Activated naive CD4-positive, alpha-beta T cell treated with anti-CD3 and anti-CD28 coated beads, Interleukin-2, amount 10 ng/mL, durations not matched to agents 7 days and 5 days (primary cell): ENCODE results near the gene KMT2D.

ENCODE experiments used
- CTCF ChIA-PET: fragments of 350-600 bp; sonication (Branson Sonifier 250); formaldehyde crosslinking; loops from one replicate; lab custom pipeline; 2021; ENCODE audit warnings: antibody characterized with exemption; lab: Charles Lee
- DNase-seq: peaks from one replicate; pipeline ENCODE4 v3.0.0-alpha.2; 2020
- H3K27ac Mint-ChIP-seq: one replicate; pipeline ENCODE4 v1.8.0; 2021; ENCODE audit warnings: mild to moderate bottlenecking, moderate library complexity, mixed read lengths
- H3K27me3 Mint-ChIP-seq: one replicate; pipeline ENCODE4 v1.8.0; 2021; ENCODE audit warnings: mild to moderate bottlenecking, mixed read lengths
- H3K36me3 Mint-ChIP-seq: one replicate; pipeline ENCODE4 v1.8.0; 2021; ENCODE audit warnings: mixed read lengths
- H3K4me1 Mint-ChIP-seq: one replicate; pipeline ENCODE4 v1.8.0; 2021; ENCODE audit warnings: mixed read lengths
- H3K4me3 Mint-ChIP-seq: one replicate; pipeline ENCODE4 v1.8.0; 2021; ENCODE audit warnings: mild to moderate bottlenecking, moderate library complexity, mixed read lengths
- H3K9me3 Mint-ChIP-seq: one replicate; pipeline ENCODE4 v1.8.0; 2021; ENCODE audit warnings: mixed read lengths

The KMT2D gene

GRCh38 chr12:49041881-49042484 lies 18.6 kb downstream of the KMT2D start:
- Mint-ChIP-seq H3K4me1 (peaks cover 6% of the 10 kb centered on the region), H3K4me3 (no peak overlapping the region), H3K27ac (peak overlapping the region; percentile 45), H3K36me3 (peaks cover 74% of the 10 kb centered on the region), H3K27me3 (no peaks in the 10 kb centered on the region), H3K9me3 (no peaks in the 10 kb centered on the region)
- no peak for DNase-seq
- CTCF ChIA-PET, result interaction anchor here (0.7 to 2.7 kb wide), 4 partner anchors 10 to 45 kb away, joined by 3 to 18 read pairs (median 4); no protein-coding TSS in a partner anchor

- no peak overlapping the region for H3K27ac Mint-ChIP-seq
- CTCF ChIA-PET, result interaction anchor here (0.7 to 2.7 kb wide), 5 partner anchors 9 to 44 kb away, joined by 3 to 18 read pairs (median 3); no protein-coding TSS in a partner anchor
- no peak for DNase-seq
- H3K36me3 Mint-ChIP-seq, result peaks cover 73% of the 10 kb centered on the region
- H3K9me3 Mint-ChIP-seq, result no peaks in the 10 kb centered on the region
- H3K27me3 Mint-ChIP-seq, result no peaks in the 10 kb centered on the region
- H3K4me3 Mint-ChIP-seq, result no peak overlapping the region
- peaks cover 6% of the 10 kb centered on the region for H3K4me1 Mint-ChIP-seq
These were observed 19.3 kb downstream of the KMT2D start for GRCh38 chr12:49041036-49041880.

GRCh38 chr12:49040364-49040855 lies 20.2 kb downstream of the KMT2D start:
- Mint-ChIP-seq H3K4me3 (no peak overlapping the region), H3K4me1 (peaks cover 6% of the 10 kb centered on the region), H3K27me3 (no peaks in the 10 kb centered on the region), H3K27ac (no peak overlapping the region), H3K9me3 (no peaks in the 10 kb centered on the region), H3K36me3 (peaks cover 71% of the 10 kb centered on the region)
- CTCF ChIA-PET, result interaction anchor here (0.9 to 1.7 kb wide), 4 partner anchors 8 to 44 kb away, joined by 3 to 5 read pairs (median 3); no protein-coding TSS in a partner anchor
- no peak for DNase-seq

GRCh38 chr12:49039421-49040363 lies 20.9 kb downstream of the KMT2D start:
- H3K27me3 Mint-ChIP-seq, result no peaks in the 10 kb centered on the region
- no peak overlapping the region for H3K27ac Mint-ChIP-seq
- H3K4me1 Mint-ChIP-seq, result peaks cover 6% of the 10 kb centered on the region
- H3K9me3 Mint-ChIP-seq, result no peaks in the 10 kb centered on the region
- peaks cover 66% of the 10 kb centered on the region for H3K36me3 Mint-ChIP-seq
- H3K4me3 Mint-ChIP-seq, result no peak overlapping the region
- CTCF ChIA-PET, result interaction anchor here (0.9 to 1.2 kb wide), 4 partner anchors 10 to 43 kb away, joined by 3 to 4 read pairs (median 3); no protein-coding TSS in a partner anchor
- no peak for DNase-seq

- Mint-ChIP-seq H3K9me3 (no peaks in the 10 kb centered on the region), H3K27ac (no peak overlapping the region), H3K4me3 (no peak overlapping the region), H3K36me3 (peaks cover 62% of the 10 kb centered on the region), H3K27me3 (no peaks in the 10 kb centered on the region), H3K4me1 (no peaks in the 10 kb centered on the region)
- no peak for DNase-seq
- CTCF ChIA-PET, result interaction anchor here (1.0 kb wide), 1 partner anchor 18 kb away, joined by 4 read pairs; no protein-coding TSS in a partner anchor
These were observed 22.2 kb downstream of the KMT2D start for GRCh38 chr12:49038291-49038955.

- no peak overlapping the region for H3K27ac Mint-ChIP-seq
- no peaks in the 10 kb centered on the region for H3K9me3 Mint-ChIP-seq
- no peaks in the 10 kb centered on the region for H3K27me3 Mint-ChIP-seq
- CTCF ChIA-PET, result interaction anchor here (1.0 to 1.3 kb wide), 2 partner anchors 51 to 64 kb away, joined by 3 to 4 read pairs; no protein-coding TSS in a partner anchor
- no peak overlapping the region for H3K4me3 Mint-ChIP-seq
- no peaks in the 10 kb centered on the region for H3K4me1 Mint-ChIP-seq
- no peak for DNase-seq
- peaks cover 60% of the 10 kb centered on the region for H3K36me3 Mint-ChIP-seq
These were observed 22.7 kb downstream of the KMT2D start for GRCh38 chr12:49037947-49038237.

GRCh38 chr12:49037111-49037946 lies 23.3 kb downstream of the KMT2D start:
- DNase-seq, result no peak
- no peaks in the 10 kb centered on the region for H3K4me1 Mint-ChIP-seq
- CTCF ChIA-PET, result interaction anchor here (1.0 to 1.5 kb wide), 4 partner anchors 40 to 64 kb away, joined by 3 to 6 read pairs (median 4); no protein-coding TSS in a partner anchor
- peaks cover 59% of the 10 kb centered on the region for H3K36me3 Mint-ChIP-seq
- no peak overlapping the region for H3K4me3 Mint-ChIP-seq
- H3K9me3 Mint-ChIP-seq, result no peaks in the 10 kb centered on the region
- no peaks in the 10 kb centered on the region for H3K27me3 Mint-ChIP-seq
- no peak overlapping the region for H3K27ac Mint-ChIP-seq

GRCh38 chr12:49036029-49036428 lies 24.6 kb downstream of the KMT2D start:
- no peaks in the 10 kb centered on the region for H3K27me3 Mint-ChIP-seq
- CTCF ChIA-PET, result interaction anchor here (1.5 to 4.3 kb wide), 2 partner anchors 8 to 48 kb away, joined by 6 to 18 read pairs; no protein-coding TSS in a partner anchor
- no peak overlapping the region for H3K27ac Mint-ChIP-seq
- no peak for DNase-seq
- H3K36me3 Mint-ChIP-seq, result peaks cover 54% of the 10 kb centered on the region
- H3K4me3 Mint-ChIP-seq, result no peak overlapping the region
- H3K9me3 Mint-ChIP-seq, result no peaks in the 10 kb centered on the region
- H3K4me1 Mint-ChIP-seq, result no peaks in the 10 kb centered on the region

- DNase-seq, result no peak
- no peak overlapping the region for H3K4me3 Mint-ChIP-seq
- H3K36me3 Mint-ChIP-seq, result peaks cover 42% of the 10 kb centered on the region
- H3K4me1 Mint-ChIP-seq, result peaks cover 4% of the 10 kb centered on the region
- CTCF ChIA-PET, result interaction anchor here (1.1 to 4.3 kb wide), 4 partner anchors 10 to 37 kb away, joined by 3 to 18 read pairs (median 4); no protein-coding TSS in a partner anchor
- no peak overlapping the region for H3K27ac Mint-ChIP-seq
- no peaks in the 10 kb centered on the region for H3K27me3 Mint-ChIP-seq
- H3K9me3 Mint-ChIP-seq, result no peaks in the 10 kb centered on the region
These were observed 26.3 kb downstream of the KMT2D start for GRCh38 chr12:49034286-49034622.

- no peak overlapping the region for H3K27ac Mint-ChIP-seq
- H3K4me1 Mint-ChIP-seq, result peaks cover 4% of the 10 kb centered on the region
- DNase-seq, result no peak
- CTCF ChIA-PET, result interaction anchor here (0.5 to 4.3 kb wide), 5 partner anchors 9 to 235 kb away, joined by 3 to 18 read pairs (median 4); no protein-coding TSS in a partner anchor
- H3K36me3 Mint-ChIP-seq, result peaks cover 45% of the 10 kb centered on the region
- H3K9me3 Mint-ChIP-seq, result no peaks in the 10 kb centered on the region
- H3K27me3 Mint-ChIP-seq, result no peaks in the 10 kb centered on the region
- no peak overlapping the region for H3K4me3 Mint-ChIP-seq
These were observed 26.8 kb downstream of the KMT2D start for GRCh38 chr12:49033611-49034285.

- H3K9me3 Mint-ChIP-seq, result no peaks in the 10 kb centered on the region
- no peak overlapping the region for H3K4me3 Mint-ChIP-seq
- no peak for DNase-seq
- H3K27ac Mint-ChIP-seq, result peak overlapping the region; percentile 33
- no peaks in the 10 kb centered on the region for H3K27me3 Mint-ChIP-seq
- peaks cover 4% of the 10 kb centered on the region for H3K4me1 Mint-ChIP-seq
- H3K36me3 Mint-ChIP-seq, result peaks cover 43% of the 10 kb centered on the region
- CTCF ChIA-PET, result interaction anchor here (0.5 to 4.3 kb wide), 4 partner anchors 8 to 234 kb away, joined by 3 to 18 read pairs (median 4); no protein-coding TSS in a partner anchor
These were observed 27.7 kb downstream of the KMT2D start for GRCh38 chr12:49032679-49033447.
